NCI-H524 treated with DMSO at 0.1 percent for 48 hours (cell line): Measurements from ENCODE around the gene INCENP.
A peak's percentile ranks its signal among the peaks of the same experiment; 100 is the strongest.
"Not testable (repeated sequence)": the region's sequence is repeated elsewhere in the genome, so short reads cannot be mapped to it uniquely, and the experiment has no call there.

ENCODE experiments used
- DNase-seq: peaks from one replicate; lab custom pipeline; 2025; lab: John Stamatoyannopoulos, UW

The INCENP gene

DNA sequence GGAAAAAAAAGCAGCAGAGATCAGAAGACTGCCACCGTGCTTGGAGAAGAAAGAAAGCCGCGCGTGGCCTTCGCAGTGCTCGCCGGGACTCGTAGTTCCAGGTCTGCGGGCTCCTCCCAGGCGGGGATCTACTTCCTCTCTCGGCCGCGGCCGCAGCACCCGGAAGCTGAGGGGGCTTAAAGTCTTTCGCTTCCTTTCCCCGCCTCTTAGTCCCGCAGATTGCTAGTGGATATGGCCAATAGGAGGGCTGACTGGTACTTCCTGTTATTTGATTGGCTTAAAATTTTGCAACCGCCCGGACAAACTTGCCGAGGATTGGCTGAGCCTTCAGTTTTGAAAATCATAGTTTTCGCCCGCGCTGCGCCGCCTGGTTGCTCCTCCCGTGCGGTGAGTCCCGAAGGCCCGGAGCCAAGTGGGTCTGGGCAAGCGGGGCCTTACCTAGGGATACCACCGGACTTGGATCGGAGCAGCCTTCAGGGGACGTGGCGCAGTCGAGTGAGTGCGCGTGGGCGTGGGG is at the start of gene INCENP:
Gene INCENP (plus strand): TSS at position 343 of the 517 bp plus-strand sequence. CDS start 4,151 bp downstream, outside the sequence.
- peak; percentile 87 for DNase-seq

DNA sequence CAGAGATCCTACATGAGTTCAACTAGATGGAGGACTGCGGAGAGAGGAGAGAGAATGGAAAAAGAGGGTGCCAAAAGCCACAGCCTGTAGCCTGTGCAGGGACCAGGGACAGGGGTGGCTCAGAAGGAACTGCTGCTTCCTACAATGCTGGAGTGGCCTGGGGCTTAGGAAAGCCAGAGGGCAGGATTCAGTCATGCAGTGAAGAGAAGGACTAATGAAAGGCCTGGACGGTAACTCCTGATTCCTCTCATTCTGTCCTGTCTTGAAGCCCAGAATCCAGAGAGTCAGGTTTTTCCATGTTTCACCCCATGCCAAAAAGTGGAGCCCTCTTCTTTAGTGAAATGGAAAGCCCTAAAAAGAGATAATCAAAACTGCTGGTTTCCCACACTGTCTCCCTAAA is 48.4 kb upstream of the INCENP start:
- DNase-seq: no peak

DNA sequence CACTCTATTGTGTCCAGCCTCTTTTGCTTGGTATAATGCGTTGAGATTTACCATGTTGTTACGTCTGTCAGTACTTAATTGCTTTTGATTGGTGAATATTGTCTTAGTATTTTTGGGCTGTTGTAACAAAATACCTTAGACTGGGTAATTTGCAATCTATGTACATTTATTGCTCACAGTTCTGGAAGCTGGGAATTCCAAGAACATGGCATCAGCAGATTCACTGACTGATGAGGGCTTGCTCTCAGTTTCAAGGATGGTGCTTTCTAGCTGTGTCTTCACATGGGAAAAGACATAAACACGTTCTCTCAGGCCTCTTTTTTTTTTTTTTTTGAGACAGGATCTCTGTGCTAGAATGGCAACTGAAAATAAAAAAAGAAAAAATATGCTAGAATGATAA is 46.7 kb upstream of the INCENP start:
- no peak for DNase-seq

DNA sequence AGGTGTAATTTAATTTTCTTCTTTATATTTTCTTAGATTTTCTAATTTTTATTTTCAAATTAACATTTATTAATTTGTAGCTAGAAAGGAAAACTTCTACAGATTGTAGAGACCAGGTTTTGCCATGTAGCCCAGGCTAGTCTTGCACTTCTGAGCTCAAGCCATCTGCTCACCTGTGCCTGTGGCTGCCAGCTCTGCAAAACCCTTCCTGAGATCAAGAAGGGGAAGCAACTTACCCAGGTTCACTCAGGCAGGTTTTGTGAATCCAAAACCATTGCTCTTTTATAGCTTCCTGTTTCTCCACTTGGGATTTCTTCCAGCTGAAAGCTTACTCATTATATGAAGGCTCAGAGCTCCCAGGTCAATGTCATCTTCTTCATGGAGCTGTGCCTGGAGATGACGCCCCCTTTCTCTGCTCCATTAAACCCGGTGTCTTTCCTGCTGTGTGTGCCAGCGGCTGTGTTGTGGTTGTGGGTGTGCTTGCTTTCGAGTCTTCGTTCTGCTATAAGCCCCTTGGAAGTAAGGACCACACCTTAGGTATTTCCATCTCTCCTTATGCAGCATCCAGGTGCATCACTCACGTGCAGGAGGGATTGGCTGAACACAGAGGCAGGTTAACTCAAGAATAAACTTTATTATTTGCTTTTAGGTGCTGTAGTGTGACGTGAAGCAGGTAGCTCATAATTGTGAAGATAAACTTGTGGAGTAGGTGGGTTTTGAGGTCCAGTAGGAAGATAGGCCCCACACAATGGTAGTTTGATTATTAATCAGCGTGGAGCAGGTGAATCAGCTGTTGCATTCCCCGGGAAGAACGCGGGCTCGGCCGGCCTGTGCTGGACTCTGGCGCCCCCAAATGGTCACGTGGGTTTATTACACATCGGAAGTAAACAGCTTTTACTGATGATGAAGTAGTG is 42.2 kb upstream of the INCENP start:
- DNase-seq: peak; percentile 13

DNA sequence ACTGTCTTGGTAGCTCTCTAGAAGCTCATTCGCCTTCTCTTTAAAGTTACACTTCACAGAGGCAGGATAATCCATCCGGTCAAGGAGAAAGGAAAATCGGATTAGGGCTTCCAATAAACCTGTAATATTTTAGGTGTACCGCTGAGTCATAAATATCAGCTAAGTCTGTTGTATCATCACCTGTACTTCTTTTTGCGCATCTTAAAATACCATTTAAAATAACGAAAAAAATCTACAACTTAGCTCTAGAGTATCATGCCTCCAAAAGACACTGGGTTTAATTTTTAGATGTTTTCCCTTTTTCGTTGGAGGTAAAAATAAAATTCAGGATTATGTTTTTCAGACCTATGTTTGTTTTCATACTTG is 41.5 kb upstream of the INCENP start:
- DNase-seq: no peak

DNA sequence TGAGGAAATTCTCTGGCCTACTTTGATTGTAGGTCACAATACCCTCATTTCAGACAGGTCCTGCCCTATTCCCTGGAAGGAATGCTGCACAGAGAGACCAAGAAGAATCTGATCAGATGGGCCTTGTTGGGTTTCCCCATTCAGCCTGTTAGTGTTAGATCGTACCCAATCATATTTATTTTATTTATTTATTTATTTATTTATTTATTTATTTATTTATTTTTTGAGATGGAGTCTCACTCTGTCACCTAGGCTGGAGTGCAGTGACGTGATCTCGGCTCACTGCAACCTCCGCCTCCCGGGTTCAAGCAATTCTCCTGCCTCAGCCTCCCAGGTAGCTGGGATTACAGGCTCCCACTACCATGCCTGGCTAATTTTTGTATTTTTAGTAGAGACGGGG is 39.0 kb upstream of the INCENP start:
- DNase-seq: not testable (repeated sequence)

DNA sequence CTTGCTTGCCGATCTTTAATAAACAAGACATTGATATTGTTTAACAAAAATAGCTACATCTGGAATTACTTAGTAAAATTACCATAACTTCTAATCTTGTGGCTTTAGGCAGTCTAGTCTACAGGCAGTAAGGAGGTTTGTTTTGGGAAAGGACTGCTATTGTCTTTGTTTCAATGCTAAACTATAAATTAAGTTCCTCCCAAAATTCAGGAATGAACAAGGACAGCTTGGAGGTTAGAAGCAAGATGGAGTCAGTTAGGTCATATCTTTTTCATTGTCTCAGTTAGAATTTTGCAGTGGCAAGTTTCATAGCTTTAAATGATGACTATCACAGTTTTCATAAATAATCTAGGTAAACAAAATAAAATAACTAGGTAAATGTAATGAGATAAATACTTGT is 36.1 kb upstream of the INCENP start:
- DNase-seq: no peak

DNA sequence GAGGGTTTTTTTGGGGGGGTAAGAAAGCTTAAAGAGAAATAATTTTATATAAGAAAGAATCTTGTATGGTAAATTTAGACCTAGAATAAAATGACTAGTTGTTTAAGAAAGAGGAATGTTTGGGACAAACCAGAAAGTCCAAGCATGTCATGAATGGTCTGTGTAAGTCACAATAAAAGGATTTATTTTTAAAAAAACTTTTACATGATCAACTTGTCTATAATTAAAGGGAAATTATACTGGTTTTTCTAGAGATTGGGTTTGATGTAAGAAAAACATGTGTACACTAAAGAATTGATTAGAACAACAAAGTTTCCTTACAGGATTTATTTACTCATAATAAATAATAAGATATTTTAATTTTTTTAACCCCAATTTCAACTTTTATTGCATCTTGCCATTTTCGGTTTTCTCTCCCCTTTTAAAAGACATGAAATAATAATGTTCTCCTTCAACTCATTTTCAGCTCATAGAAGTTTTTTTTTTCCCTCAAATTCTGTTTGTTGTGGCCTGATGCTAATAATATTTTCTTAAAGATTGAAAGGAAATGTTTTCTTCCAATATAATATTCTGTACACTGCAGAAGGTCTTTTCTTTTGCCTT is 35.4 kb upstream of the INCENP start:
- DNase-seq: no peak

DNA sequence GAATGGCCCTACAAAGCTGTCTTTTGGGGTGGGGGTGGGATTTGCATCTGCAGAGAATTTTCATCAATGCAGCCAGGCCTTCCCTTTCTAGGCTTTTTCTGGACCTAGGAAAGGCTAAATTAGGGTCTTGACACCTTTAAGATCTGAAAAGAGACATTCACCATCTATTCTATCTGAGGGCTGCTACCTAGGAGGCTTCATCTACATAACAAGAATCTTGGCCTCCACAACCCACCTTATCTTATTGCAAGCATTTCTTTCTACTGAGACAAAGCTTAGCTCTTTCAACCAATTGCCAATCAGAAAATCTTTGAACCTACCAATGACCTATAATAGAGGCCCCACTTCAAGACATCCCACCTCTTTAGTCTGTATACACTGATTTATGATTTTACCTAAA is 20.7 kb upstream of the INCENP start:
- no peak for DNase-seq

DNA sequence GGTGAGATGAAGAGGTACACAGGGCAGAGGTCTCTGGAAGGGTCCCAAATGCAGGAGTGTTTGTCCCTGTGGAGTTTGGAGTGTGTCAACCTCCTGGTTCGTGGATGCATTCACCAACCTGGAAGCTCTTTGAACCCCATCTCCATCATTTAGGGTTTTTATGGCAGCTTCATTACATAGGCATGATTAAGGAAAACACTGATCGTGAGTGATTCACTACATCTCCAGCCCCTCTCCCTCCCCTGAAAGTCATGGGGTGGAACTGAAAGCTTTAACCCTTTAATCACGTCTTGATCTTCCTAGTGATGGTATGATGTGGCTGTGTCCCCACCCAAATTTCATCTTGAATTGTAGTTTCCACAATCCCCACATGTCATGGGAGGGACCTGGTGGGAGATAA is 19.8 kb upstream of the INCENP start:
- no peak for DNase-seq

DNA sequence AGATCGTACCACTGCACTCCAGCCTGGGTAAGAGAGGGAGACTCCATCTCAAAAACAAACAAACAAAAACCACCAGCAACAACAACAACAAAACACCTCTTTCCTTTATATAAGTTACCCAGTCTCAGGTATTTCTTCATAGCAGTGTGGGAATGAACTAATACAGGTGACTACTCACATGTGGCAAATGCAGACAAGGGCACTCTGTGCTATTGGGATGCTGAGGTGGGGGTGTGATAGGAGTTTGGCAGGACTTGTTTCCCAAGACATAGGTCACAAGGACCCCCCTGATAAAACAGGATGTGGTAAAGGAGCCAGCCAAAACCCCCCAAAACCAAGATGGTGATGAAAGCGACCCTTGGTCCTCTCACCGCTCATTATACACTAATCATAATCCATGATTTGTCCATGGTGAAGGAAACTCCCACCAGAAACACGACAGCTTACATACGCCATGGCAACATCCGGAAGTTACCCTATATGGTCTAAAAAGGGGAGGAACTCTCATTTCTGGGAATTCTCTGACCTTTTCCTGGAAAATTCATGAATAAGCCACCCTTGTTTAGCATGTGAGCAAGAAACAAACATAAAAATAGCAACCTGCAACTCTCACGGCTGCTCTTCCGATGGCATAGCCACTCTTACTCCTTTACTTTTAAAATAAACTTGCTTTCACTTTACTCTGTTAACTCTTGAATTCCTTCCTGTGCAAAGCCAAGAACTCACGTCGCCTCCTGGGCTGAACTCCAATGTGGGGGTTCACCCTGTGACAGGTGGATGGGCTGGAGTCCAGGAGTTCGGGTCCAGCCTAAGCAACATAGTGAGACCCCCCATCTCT is 18.8 kb upstream of the INCENP start:
- no peak for DNase-seq

DNA sequence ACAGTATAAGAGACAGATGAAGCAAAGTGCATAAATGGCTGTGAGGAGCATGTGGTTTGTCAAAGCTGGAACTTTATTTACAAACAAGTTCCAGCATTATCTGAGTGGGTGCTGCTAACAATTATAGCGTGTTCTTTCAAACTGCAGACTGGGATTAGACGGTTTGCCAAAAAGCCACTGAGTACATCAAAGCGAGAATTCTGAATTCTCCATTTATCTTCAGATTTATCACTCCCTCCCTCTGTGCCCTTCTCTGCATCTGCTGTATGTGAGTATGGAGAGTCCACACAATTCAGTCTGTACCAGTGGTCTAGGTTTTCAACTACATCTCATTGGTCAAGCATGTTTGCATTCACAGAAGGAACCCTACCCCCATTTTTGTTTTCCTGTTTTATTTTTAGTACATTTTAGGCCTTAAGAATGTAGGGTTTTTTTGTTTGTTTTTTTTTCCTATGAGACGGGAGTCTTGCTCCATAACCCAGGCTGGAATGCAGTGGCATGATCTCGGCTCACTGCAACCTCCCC is 18.1 kb upstream of the INCENP start:
- DNase-seq: no peak

DNA sequence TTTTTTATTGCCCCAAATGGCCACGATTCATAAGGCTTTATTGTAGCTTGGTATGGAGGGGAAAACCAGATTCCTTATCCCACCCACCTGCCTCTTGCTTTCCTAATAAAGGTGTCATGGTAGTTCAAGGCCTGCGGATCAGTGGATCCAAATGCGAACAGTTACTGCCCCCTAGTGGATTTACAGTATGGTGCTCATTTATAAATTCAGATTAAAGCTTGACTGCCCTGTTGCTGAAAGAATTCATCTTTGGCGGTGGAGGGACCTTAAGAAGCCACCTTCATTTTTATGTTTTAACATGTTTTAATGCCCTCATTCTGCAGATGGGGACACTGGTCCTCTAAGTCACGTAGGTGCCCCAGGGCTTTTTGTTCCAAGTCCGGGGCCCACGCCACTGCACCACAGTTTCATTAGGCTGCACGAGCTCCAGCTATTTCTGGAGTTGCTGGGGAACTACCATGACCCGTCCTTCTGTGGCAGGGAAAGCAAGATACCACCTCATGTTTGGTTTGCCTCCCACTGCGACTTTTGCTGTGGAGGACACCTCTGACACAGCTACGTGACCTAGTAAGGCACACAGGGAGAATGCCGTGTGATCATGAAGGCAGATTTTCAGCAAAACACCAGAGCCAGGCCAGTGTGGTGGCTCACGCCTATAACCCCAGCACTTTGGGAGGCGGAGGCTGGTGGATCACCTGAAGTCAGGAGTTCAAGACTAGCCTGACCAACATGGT is 15.6 kb upstream of the INCENP start:
- no peak for DNase-seq

DNA sequence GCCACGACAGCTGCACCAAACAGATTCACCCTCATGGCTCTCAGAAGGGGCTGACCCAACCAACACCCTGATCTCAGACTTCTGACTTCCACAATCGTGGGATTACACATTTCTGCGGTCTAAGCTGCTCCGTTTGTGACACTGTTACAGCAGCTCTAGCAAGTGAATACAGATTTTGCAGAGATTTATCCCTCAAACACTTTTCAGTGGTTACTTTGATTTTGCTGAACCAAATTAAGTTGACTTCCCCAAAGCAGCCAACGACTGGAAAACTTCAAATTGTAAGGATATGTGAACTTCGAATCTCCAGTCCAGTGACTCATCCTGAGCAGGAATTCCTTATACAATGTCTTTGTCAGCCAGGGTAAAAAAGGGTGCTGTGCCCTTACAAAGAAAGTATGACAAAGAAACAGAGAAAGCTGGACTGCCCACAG is 14.8 kb upstream of the INCENP start:
- DNase-seq: no peak

DNA sequence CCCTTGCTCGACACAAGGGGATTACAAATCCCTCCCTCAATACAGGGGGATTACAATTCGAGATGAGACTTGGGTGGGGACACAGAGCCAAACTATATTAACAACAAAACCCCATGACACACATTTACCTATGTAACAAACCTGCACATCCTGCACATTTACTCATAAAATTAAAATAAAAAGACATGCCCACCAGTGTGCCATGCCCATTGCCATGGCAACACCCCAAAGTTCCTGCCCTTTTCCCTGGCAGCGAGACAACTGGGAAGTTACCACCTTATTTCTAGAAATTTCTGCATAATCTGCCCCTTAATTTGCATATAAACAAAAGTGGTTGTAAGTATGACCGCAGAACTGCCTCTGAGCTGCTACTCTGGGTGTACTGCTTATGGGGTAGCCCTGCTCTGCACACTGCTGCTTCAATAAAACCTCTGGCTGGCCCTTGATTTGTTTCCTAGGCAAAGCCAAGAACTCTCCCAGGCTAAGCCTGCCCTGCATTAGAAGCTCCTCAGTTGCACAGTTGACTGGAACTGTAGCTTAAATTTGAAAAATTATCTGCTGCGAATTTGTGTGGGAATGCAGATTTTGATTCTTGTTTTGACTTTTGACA is 8.6 kb upstream of the INCENP start:
- DNase-seq: no peak

DNA sequence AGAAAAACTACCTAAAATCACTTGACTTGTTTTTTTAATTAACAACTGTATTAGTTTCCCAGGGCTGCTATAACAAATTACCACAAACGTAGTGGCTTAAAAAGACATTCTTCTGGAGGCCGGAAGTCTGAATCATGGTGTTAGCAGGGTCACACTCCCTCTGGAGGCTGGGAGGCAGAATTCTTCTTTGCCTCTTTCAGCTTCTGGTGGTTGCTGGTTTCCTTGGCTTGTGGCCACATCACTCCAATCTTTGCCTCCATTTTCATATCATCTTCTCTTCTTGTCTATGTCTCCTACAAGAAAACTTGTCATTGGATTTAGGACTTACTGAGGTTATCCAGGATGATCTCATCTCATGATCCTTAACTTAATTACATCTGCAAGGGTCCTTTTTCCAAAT is 7.4 kb upstream of the INCENP start:
- no peak for DNase-seq

DNA sequence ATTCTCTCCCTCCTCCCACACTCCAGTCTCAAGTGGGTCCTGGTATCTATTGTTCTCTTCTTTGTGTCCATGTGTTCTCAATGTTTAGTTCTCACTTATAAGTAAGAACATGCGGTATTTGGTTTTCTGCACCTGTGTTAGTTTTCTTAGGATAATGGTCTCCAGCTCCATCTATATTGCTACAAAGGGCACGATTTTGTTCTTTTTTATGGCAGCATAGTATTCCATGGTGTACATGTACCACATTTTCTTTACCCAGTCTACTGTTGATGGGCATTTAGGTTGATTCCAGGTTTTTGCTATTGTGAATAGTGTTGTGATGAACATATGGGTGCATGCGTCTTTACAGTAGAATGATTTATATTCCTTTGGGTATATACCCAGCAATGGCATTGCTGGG is 4.2 kb upstream of the INCENP start:
- DNase-seq: no peak

DNA sequence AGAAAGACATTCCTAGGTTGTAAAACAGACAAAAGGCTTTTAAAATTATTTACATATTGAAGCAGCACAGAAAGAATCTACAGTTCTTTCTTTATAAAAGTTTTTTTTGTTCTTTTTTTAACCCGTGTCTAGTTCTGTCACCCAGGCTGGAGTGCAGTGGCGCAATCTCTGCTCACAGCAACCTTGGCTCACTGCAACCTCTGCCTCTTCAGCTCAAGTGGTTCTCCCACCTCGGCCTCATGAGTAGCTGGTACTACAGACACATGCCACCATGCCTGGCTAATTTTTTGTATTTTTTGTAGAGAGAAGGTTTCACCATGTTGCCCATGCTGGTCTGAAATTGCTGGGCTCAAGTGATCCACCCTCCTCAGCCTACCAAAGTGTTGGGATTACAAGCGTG is 3.8 kb upstream of the INCENP start:
- no peak for DNase-seq

DNA sequence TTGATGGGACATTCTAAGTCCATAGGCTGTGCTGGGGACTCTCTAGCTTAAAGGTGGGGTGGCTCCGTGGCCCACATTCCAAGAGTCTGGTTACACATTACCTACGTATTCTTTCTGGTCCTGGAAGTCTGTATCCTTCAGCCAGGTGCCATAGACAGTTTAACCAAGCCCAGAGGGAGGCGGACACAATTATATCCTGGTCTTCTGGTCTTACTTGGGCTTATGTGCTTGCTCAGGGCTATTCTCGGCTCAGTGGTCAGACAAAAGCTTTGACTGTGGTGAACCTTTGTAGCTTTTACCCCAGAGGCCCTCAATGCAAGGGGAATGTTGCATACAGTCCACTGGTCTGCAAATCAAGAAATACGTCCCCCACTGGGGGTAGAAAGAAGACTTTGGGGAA is 3.4 kb upstream of the INCENP start:
- no peak for DNase-seq

DNA sequence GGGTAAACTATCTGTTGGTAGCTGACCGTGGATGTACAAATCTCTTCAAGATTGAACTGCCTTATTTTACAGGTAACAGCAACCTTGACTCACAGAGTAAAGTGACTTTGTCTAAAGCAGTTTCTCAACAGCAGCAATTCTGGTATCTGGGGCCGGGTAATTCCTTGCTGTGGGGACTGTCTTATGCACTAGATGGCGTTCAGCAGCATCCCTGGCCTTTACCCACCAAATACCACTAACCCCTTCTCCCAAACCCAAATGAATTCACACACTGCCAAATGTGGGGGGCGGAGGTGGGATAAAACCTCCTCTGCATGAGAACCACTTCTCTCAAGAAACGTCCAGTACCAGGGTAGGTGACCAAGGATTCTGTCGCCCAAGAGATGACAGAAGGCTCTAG is 1.7 kb upstream of the INCENP start:
- no peak for DNase-seq
